ENCODE data around the gene TDRD1. TPM values are rescaled to one million over a fixed set of nuclear protein-coding genes. Genes with fewer than 3 reads are reported as not detected.

TDRD1 gene
- total and polyA plus RNA-seq, 2 experiments from 2014 or later = not detected

DNA sequence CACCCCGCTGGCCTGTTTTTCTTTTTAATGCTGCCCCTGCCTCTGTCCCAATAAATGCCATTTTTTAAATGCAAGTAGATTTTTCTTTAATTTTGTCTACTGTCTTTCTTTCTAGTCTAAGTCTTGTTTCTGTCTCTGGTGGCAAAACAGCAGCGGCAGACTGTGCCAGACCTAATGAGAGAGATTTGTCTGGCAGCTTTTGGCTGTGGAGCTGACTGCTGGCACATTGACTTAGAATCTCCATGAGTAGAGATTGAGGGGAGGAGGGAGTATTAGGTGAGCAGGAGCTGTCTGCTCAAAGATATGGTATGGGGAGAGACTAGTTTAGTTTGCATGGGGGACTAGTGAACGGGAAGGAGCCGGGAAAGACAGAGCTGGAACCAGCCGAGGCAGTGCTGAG lies 72.9 kb downstream of the TDRD1 start:
- Histone ChIP-seq H3K9me2 (ENCODE audit: insufficient read depth) (no peaks in the 10 kb centered on the region), H3K9me3 (ENCODE audit: low read depth) (no peaks in the 10 kb centered on the region), H3K9ac (no peak overlapping the region), H2AFZ (no peak overlapping the region), H3K4me2 (ENCODE audit: unreplicated experiment) (no peak overlapping the region), H3K27me3 (replicated peaks; ENCODE audit: insufficient read depth) (peaks cover 4% of the 10 kb centered on the region; the same call in 1 of the 2 replicates), H3K4me1 (ENCODE audit: insufficient read depth) (no peaks in the 10 kb centered on the region), H3K79me2 (ENCODE audit: insufficient read depth) (no peaks in the 10 kb centered on the region), H3K36me3 (ENCODE audit: low read depth) (no peaks in the 10 kb centered on the region), H3K27ac (no peak overlapping the region), H4K20me1 (ENCODE audit: insufficient read depth) (no peaks in the 10 kb centered on the region), H3K4me3 (no peak overlapping the region), H3F3A (ENCODE audit: insufficient read depth) (no peaks in the 10 kb centered on the region)
- TF ChIP-seq EZH2 (IDR thresholded peaks at IDR 0.05; ENCODE audit: insufficient read depth, poor library complexity, severe bottlenecking) = no peak
- no peak for TF ChIP-seq EZH2phosphoT487 (IDR thresholded peaks at IDR 0.05; ENCODE audit: insufficient read depth, low read depth)
- DNase-seq = no peak
- 96% methylated on average over 5 of the region's 5 CpGs for WGBS, 2 experiments (ENCODE audit: low coverage in 1 of 2, low lambda C conversion rate in 2 of 2, missing lambda C conversion rate in 2 of 2)
- in situ Hi-C loops (cut with MboI) = no loop called here

DNA sequence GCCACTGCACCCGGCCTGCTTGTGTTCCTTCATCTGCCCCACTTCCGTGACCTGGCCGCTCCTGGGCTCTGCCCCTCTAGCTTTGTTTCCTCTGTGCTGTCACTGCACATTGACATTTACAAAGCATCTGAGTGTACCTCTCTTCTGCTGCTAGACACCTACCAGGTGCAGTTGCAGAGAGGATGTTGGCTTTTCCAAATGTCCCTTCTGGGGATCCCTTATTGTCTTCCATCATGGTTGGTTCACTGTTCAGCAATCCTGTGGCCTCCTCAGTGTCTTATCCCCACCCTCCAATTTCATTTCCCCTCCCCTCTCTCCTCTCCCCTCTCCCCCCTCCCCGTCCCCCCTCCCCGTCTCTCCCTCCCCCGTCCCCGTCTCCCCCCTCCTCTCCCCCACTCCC lies 73.7 kb downstream of the TDRD1 start:
- in situ Hi-C loops (cut with MboI) = no loop called here
- DNase-seq = no peak
- Histone ChIP-seq H3K4me3 (no peak overlapping the region), H2AFZ (no peak overlapping the region), H3K27ac (no peak overlapping the region), H3K79me2 (ENCODE audit: insufficient read depth) (no peaks in the 10 kb centered on the region), H3F3A (ENCODE audit: insufficient read depth) (no peaks in the 10 kb centered on the region), H3K9ac (no peak overlapping the region), H3K4me2 (ENCODE audit: unreplicated experiment) (no peak overlapping the region), H3K27me3 (replicated peaks; ENCODE audit: insufficient read depth) (peaks cover 4% of the 10 kb centered on the region; the same call in 1 of the 2 replicates), H3K36me3 (ENCODE audit: low read depth) (no peaks in the 10 kb centered on the region), H3K4me1 (ENCODE audit: insufficient read depth) (no peaks in the 10 kb centered on the region), H3K9me3 (ENCODE audit: low read depth) (no peaks in the 10 kb centered on the region), H3K9me2 (ENCODE audit: insufficient read depth) (no peaks in the 10 kb centered on the region), H4K20me1 (ENCODE audit: insufficient read depth) (no peaks in the 10 kb centered on the region)
- no peak for TF ChIP-seq EZH2 (IDR thresholded peaks at IDR 0.05; ENCODE audit: insufficient read depth, poor library complexity, severe bottlenecking)
- TF ChIP-seq EZH2phosphoT487 (IDR thresholded peaks at IDR 0.05; ENCODE audit: insufficient read depth, low read depth) = no peak
- 77 to 100% methylated on average over 3 to 4 of the region's 7 CpGs for WGBS, 2 experiments (ENCODE audit: low coverage in 1 of 2, low lambda C conversion rate in 2 of 2, missing lambda C conversion rate in 2 of 2)

DNA sequence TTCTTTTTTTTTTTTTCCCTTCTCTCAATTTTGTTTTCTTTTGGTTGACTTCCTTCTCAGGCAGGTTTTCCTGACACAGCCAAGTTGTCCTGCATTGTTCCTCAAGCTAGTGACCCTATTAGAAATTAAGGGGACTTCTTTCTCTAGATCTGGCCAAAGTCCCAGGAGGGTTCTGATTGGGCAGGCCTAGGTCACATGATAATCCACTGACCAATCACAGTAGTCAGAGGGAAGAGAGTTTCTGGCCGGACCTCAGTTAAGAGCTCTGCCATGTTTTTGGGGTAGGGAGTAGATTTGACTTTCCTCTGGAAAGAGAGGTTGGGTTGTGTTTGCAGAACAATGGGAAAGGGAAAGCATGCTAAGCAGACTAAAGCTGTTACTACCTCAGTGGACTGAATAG lies 76.1 kb downstream of the TDRD1 start:
- no peaks in the 10 kb centered on the region for H3K9me2 ChIP-seq (ENCODE audit: insufficient read depth)
- peaks cover 8% of the 10 kb centered on the region for H3K4me1 ChIP-seq (ENCODE audit: insufficient read depth)
- H3F3A ChIP-seq (ENCODE audit: insufficient read depth) = peaks cover 10% of the 10 kb centered on the region
- H2AFZ ChIP-seq = no peak overlapping the region
- H3K27me3 ChIP-seq (replicated peaks; ENCODE audit: insufficient read depth) = peaks cover 4% of the 10 kb centered on the region; the same call in 1 of the 2 replicates
- in situ Hi-C loops (cut with MboI) = no loop called here
- no peak for TF ChIP-seq EZH2 (IDR thresholded peaks at IDR 0.05; ENCODE audit: insufficient read depth, poor library complexity, severe bottlenecking)
- TF ChIP-seq EZH2phosphoT487 (IDR thresholded peaks at IDR 0.05; ENCODE audit: insufficient read depth, low read depth) = no peak
- no peaks in the 10 kb centered on the region for H3K79me2 ChIP-seq (ENCODE audit: insufficient read depth)
- DNase-seq = no peak
- no peak overlapping the region for H3K27ac ChIP-seq
- no peak overlapping the region for H3K9ac ChIP-seq
- H3K4me2 ChIP-seq (ENCODE audit: unreplicated experiment) = no peak overlapping the region
- WGBS, 2 experiments (ENCODE audit: low coverage in 1 of 2, low lambda C conversion rate in 2 of 2, missing lambda C conversion rate in 2 of 2) = 93 to 100% methylated on average over 1 of the region's 1 CpG
- no peaks in the 10 kb centered on the region for H4K20me1 ChIP-seq (ENCODE audit: insufficient read depth)
- H3K36me3 ChIP-seq (ENCODE audit: low read depth) = no peaks in the 10 kb centered on the region
- H3K4me3 ChIP-seq = no peak overlapping the region
- H3K9me3 ChIP-seq (ENCODE audit: low read depth) = no peaks in the 10 kb centered on the region

DNA sequence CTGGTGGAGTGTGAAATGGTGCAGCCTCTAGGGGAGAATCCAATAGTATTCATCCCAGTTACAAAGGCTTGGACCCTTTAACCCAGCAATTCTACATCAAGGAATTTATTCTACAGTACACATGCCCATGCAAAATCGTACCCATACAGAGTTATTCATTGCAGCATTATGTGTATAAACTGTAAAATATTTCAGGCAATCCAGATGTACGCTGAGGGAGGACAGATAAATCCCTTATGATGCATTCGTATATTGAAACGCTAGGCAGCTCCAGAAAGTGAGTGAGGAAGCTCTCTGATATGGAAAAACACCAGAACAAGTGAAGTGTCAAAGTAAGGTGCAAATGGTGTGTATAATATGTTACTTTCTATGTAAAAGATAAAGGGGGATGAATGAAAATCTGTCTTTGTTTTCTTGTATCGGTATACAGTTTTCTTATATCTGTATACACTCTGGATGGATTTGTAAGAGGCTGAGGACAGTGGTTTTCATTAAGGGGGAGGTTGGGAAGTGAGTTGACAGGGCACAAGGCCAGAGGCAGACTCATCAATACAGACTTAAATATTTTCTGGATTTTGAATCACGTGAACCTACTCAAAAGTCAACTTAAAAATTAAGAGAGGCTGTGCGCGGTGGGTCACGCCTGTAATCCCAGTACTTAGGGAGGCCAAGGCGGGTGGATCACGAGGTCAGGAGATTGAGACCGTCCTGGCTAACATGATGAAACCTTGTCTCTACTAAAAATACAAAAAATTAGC lies 77.0 kb downstream of the TDRD1 start:
- H3K9me3 ChIP-seq (ENCODE audit: low read depth) = no peaks in the 10 kb centered on the region
- peaks cover 17% of the 10 kb centered on the region for H3K4me1 ChIP-seq (ENCODE audit: insufficient read depth)
- no peak overlapping the region for H2AFZ ChIP-seq
- no peaks in the 10 kb centered on the region for H4K20me1 ChIP-seq (ENCODE audit: insufficient read depth)
- peaks cover 4% of the 10 kb centered on the region; the same call in 1 of the 2 replicates for H3K27me3 ChIP-seq (replicated peaks; ENCODE audit: insufficient read depth)
- WGBS, 2 experiments (ENCODE audit: low coverage in 1 of 2, low lambda C conversion rate in 2 of 2, missing lambda C conversion rate in 2 of 2) = 75 to 77% methylated on average over 12 of the region's 12 CpGs
- no peak overlapping the region for H3K9ac ChIP-seq
- in situ Hi-C loops (cut with MboI) = no loop called here
- no peak overlapping the region for H3K4me2 ChIP-seq (ENCODE audit: unreplicated experiment)
- H3K4me3 ChIP-seq = no peak overlapping the region
- H3F3A ChIP-seq (ENCODE audit: insufficient read depth) = peaks cover 18% of the 10 kb centered on the region
- H3K27ac ChIP-seq = no peak overlapping the region
- no peak for DNase-seq
- no peaks in the 10 kb centered on the region for H3K79me2 ChIP-seq (ENCODE audit: insufficient read depth)
- H3K36me3 ChIP-seq (ENCODE audit: low read depth) = no peaks in the 10 kb centered on the region
- TF ChIP-seq EZH2 (IDR thresholded peaks at IDR 0.05; ENCODE audit: insufficient read depth, poor library complexity, severe bottlenecking) (no peak), EZH2phosphoT487 (IDR thresholded peaks at IDR 0.05; ENCODE audit: insufficient read depth, low read depth) (no peak)
- H3K9me2 ChIP-seq (ENCODE audit: insufficient read depth) = no peaks in the 10 kb centered on the region
